GM06990 (cell line): Measurements from ENCODE around the gene SSBP3.

Experiments
- DNase-seq: peaks from one replicate; pipeline ENCODE4 v3.0.0-alpha.2; 2011; ENCODE audit not compliant: insufficient read length; ENCODE audit errors: extremely low read depth
- H3K27me3 ChIP-seq: replicated peaks from 2 replicates; pipeline ENCODE4 v1.6.0; 2011; ENCODE audit warnings: low read length; ENCODE audit not compliant: control insufficient read depth, insufficient read depth
- H3K36me3 ChIP-seq: 2 replicates; pipeline ENCODE4 v1.5.1; 2011; ENCODE audit warnings: low read length; ENCODE audit not compliant: control insufficient read depth, insufficient read depth
- H3K4me3 ChIP-seq: replicated peaks from 2 replicates; pipeline ENCODE4 v1.5.1; 2011; ENCODE audit warnings: low read depth, mild to moderate bottlenecking, control low read depth, low read length
- TF ChIP-seq, protein P1 (sequence below): IDR thresholded peaks from 2 replicates; pipeline ENCODE4 v1.5.1; 2011; ENCODE audit warnings: low read length, control low read depth, mild to moderate bottlenecking, inconsistent platforms; ENCODE audit not compliant: insufficient read depth, poor library complexity, severe bottlenecking

SSBP3 gene

DNA sequence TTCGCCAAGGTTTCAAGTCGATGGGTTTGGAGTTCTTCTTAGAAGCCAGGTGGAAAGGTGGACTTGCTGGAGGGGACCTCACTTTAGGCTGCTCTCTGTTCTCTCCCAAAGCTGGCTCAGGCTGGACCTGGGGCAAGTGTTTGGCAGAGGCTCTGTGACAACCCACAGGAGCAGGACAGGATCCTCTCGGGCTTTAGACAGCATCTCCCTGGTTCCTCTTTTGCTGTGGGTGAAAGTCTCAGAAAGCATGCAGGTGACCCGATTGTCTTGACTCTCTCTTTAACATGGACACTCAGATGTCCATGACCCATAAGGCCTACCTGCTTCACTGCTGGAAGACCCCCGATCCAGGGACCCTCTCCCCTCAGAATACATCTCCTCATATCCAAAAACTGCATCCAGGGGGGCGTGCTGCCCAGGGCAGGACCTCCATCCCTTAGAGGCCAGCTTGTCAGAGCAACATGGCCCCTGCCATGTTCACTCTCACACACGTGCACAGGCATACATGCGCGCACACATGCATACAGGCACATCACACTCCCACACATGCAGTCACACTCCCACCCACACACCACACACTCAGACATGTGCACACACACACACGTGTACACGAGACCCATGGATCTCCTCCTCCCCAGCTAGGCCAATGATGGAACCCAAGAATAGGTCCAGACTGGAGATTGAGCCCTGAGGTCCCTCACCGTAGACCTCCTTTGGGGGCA lies 184.9 kb downstream of the SSBP3 start:
- no peak for DNase-seq
- TF ChIP-seq, protein P1, sequence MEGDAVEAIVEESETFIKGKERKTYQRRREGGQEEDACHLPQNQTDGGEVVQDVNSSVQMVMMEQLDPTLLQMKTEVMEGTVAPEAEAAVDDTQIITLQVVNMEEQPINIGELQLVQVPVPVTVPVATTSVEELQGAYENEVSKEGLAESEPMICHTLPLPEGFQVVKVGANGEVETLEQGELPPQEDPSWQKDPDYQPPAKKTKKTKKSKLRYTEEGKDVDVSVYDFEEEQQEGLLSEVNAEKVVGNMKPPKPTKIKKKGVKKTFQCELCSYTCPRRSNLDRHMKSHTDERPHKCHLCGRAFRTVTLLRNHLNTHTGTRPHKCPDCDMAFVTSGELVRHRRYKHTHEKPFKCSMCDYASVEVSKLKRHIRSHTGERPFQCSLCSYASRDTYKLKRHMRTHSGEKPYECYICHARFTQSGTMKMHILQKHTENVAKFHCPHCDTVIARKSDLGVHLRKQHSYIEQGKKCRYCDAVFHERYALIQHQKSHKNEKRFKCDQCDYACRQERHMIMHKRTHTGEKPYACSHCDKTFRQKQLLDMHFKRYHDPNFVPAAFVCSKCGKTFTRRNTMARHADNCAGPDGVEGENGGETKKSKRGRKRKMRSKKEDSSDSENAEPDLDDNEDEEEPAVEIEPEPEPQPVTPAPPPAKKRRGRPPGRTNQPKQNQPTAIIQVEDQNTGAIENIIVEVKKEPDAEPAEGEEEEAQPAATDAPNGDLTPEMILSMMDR: no peak
- Histone ChIP-seq H3K4me3 (no peak overlapping the region), H3K27me3 (no peaks in the 10 kb centered on the region), H3K36me3 (peaks cover 26% of the 10 kb centered on the region)

DNA sequence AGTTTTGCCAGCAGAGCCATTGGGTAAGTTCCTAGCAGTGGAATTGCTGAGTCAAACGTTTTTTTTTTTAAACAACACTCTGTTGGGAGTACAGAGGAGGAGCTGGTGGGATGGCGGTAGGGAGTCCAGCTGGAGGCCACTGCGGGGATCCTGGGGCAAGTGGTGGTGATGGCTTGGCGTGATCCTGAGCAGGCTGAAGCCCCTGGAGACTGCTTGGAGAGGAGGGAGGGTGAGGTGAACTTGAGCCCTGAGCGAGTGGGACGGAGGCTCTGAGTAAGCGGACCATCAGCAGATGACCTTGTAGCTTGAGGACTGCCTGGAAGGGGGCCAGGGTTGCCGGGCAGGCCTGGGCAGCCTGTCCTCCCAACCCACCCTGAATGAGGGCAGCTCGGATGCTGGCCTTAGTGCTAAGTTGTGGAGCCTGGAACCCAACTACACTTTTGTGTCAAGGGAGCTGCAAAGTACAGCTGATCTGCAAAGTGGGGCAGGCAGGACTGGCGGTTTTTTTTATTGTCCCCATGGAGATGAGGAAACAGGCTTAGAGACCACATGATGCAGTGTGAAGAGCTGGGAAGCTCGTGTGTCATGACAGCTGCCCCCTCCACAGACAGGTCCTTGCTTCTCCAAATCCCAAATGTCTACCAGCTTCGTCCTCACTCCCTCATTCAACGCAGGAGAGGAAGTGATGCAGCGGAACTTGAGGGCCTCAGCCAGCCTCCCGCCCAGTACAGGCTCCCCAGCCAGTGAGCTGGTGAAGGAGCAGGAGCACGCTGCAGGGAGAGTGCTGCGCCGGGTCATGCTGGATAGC lies 186.0 kb downstream of the SSBP3 start:
- TF ChIP-seq, protein P1: no peak
- Histone ChIP-seq H3K36me3 (peaks cover 32% of the 10 kb centered on the region), H3K4me3 (no peak overlapping the region), H3K27me3 (no peaks in the 10 kb centered on the region)
- no peak for DNase-seq

DNA sequence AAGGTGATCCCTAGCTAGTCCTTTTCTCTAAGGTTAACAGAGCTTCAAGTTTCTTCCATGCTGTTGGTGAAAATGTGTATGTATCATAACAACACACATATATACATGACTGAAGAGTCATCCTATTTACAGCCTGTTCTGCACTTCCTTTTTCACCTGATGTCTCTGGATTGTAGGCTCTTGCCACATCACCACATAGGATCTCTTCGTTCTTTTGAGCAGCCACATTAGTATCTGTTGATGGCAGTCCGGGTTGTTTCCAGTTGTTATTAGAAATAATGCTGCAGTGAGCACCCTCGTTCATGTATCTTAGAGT lies 186.5 kb downstream of the SSBP3 start:
- TF ChIP-seq, protein P1: no peak
- Histone ChIP-seq H3K36me3 (peaks cover 36% of the 10 kb centered on the region), H3K4me3 (no peak overlapping the region), H3K27me3 (no peaks in the 10 kb centered on the region)
- no peak for DNase-seq

DNA sequence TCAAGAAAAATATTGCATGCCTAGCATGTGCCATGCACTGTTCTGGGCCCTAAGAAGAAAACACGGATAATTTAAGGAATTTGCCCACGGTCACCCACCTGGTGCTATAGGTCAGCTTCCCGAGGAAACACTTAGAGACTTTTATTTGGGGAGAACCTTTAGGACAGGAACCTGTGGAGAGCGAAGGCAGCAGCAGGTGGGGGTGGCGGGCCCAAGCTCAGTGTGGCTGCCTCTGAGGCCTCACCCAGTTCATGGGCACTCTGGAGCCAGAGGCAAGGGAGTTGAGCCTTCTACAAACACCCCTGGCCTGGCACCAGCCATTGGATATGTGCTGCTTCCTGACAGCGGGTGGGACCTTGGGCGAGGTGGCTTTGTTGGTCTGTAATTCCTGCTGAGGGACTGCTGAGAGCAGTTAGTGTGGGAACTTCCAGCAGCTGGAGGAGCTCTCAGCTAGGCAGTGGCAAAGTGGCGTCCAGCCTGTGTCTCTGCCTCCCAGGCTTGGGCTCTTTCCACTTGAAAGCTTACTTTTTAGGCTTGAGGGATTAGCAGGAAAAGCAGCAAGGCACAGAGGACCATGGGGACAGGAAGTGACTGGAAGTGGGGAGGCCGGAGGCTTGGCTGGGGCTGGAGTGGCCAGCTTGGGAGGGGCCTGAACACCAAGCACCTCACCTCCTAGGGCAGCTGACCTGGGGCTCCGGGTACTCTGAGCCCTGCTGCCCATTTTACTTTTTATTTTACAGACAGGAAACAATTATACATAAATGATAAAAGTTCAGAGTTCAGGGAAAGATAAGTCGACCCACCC lies 187.1 kb downstream of the SSBP3 start:
- no peak overlapping the region for H3K4me3 ChIP-seq
- peaks cover 39% of the 10 kb centered on the region for H3K36me3 ChIP-seq
- DNase-seq: no peak

DNA sequence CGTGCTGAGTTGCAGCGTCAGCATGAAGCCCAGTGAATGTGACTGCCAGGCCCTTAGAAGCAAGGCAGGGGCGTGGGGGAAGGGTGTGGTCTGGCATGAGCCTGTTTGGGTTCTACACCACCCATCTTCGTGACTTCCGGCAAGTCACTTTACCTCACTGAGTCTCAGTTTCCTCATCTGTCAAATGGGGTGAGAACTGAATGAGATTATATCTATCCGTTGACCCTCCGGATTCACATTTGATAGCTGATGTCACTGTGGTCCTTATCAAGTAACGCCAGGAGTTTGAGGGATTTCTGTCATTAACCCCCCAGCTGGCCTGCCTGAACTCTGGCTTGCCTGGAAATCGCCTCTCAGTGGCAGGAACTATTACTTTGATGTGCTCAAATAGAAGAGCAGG lies 190.7 kb downstream of the SSBP3 start:
- no peaks in the 10 kb centered on the region for H3K27me3 ChIP-seq
- peaks cover 64% of the 10 kb centered on the region for H3K36me3 ChIP-seq
- TF ChIP-seq, protein P1: no peak
- H3K4me3 ChIP-seq: no peak overlapping the region
- DNase-seq: no peak

More for the DNA sequence above, 187.1 kb downstream of the SSBP3 start:
- TF ChIP-seq, protein P1: no peak
- no peaks in the 10 kb centered on the region for H3K27me3 ChIP-seq
